T-helper 2 cell treated with Interferon-gamma antibody and Interleukin-4, amounts not matched to agents 100 ng/mL and 5 ng/mL, for 36 hours (primary cell): Measurements from ENCODE around the gene ZNF529. TPM values are rescaled to one million over a fixed set of nuclear protein-coding genes. Genes with fewer than 3 reads are reported as not detected.

Experiments
- intact Hi-C: fragments of 100-400 bp; cut with micrococcal nuclease; formaldehyde crosslinking; loops from one replicate; pipeline ENCODE4 v1.15.1; 2023
- total RNA-seq: library from RNA; stranded (reverse); gene quantifications from 2 replicates; pipeline ENCODE4 v1.2.3, GENCODE V29; 2022

ZNF529 gene
- total RNA-seq: 14.9 and 17.0 TPM in 2 replicates

DNA sequence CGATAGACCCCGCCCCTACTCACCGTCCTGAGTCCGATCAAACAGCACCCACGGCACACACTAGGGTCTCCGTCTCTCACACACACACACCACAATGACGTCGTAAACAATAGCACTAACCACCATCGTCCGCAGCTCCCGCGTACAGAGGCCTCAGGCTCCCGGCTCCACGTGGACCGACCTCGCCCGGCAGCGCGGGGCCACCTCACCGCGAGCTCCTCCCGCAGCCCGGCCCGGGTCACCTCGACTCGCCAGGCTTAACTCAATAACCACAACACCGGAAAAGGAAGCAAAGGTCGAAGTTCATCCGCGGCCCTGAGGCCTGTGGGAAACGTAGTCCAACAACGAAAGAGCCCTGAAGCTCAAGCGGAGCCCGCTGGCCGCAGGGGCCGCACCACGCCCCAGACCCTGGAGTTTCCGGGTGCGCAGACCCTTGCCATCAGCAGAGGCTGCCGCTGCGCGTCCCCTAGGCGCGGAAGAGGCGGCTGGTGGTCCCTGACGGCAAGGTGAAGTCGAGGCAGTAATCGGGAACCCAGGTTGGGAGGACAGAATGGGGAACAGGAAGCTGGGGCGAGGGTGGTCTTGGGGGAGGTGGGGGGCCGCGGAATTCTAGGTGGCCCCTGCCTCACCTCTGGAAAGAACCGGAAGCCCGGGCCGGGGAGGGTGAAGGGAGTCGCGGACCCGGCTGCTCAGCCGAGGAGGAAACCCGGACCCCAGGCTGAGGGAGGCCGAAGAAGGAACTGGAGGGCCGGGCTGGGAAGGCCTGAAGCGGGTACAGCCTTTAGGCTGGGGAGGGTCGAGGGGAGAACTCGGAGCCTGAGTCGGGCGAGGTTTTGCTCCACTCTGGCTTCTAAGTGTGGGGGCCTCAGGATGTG lies at the start of gene ZNF529:
Gene ZNF529, minus strand, starts transcription at position 273 of the 875 bp plus-strand sequence. CDS start 946 bp downstream, outside the sequence.
- intact Hi-C loops: loop anchor here (1.0 to 10.0 kb wide), 10 partner anchors 31 to 506 kb away; partner anchors contain the start of genes ZFP14, ZNF146, ZNF260 and ZNF345

GRCh38 chr19:36605877-36606478 lies 32.9 kb upstream of the ZNF529 start:
- intact Hi-C loops: loop anchor here (1.0 to 10.0 kb wide), 5 partner anchors 61 to 391 kb away; partner anchors contain the start of genes ZNF146, ZNF345, ZNF461 and ZNF565

- intact Hi-C loops: loop anchor here (1.0 to 10.0 kb wide), 5 partner anchors 62 to 390 kb away; partner anchors contain the start of genes ZNF146, ZNF345, ZNF461 and ZNF565
These were observed 32.2 kb upstream of the ZNF529 start, which contains the start of gene ZNF382 for GRCh38 chr19:36605101-36605876. Gene ZNF382, plus strand, starts transcription at chr19:36605313. Its CDS starts 4,602 bp downstream, at chr19:36609915.

- intact Hi-C loops: loop anchor here (1.0 to 10.0 kb wide), 9 partner anchors 31 to 390 kb away; partner anchors contain the start of genes ZNF146, ZNF260, ZNF345 and ZNF461
These were observed 31.6 kb upstream of the ZNF529 start for GRCh38 chr19:36604656-36605100.

- intact Hi-C loops: loop anchor here (5.0 to 10.0 kb wide), 3 partner anchors 85 to 388 kb away; partner anchors contain the start of genes ZNF146, ZNF565, ZNF567 and ZNF568
These were observed 29.6 kb upstream of the ZNF529 start for GRCh38 chr19:36602681-36603080.

- intact Hi-C loops: loop anchor here (10.0 kb wide), 1 partner anchor 364 kb away; the partner anchor contains the start of genes ZNF146 and ZNF565
These were observed 6.2 kb upstream of the ZNF529 start for GRCh38 chr19:36579255-36579654.

DNA sequence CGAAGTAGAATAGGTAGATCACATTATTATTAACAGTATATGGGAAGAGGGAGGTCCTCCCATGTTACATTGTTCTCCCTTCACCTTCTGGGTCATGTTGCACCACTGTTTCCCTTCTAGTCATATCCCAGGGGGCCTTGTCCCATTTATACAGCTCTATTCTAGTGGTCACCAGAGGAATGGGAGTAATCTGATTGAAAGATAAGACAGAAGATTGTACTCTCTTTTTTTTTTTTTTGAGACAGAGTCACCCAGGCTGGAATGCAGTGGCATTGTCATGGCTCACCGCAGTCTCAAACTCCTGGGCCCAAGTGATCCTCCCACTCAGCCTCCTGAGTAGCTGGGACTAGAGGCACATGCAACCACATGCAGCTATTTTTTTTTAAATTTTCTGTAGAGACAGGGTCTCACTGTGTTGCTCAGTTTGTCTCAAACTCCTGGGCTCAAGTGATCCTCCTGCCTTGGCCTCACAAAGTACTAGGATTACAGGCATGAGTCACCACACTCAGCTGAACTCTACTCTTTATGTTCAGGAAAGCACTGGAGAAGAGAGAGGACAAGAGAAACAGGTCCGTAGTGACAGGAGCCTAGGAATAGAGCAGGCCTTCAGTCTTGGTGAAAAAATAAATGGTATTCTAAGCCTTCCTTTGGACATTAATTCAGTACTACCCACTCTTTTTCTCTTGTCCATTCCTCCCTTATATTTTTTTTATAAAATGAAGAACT lies 4.3 kb upstream of the ZNF529 start:
- intact Hi-C loops: loop anchor here (10.0 kb wide), 1 partner anchor 363 kb away; the partner anchor contains the start of genes ZNF146 and ZNF565

GRCh38 chr19:36574741-36575140 lies 1.6 kb upstream of the ZNF529 start:
- intact Hi-C loops: loop anchor here (5.0 to 10.0 kb wide), 2 partner anchors 263 to 360 kb away; partner anchors contain the start of genes ZNF146, ZNF565 and ZNF790

DNA sequence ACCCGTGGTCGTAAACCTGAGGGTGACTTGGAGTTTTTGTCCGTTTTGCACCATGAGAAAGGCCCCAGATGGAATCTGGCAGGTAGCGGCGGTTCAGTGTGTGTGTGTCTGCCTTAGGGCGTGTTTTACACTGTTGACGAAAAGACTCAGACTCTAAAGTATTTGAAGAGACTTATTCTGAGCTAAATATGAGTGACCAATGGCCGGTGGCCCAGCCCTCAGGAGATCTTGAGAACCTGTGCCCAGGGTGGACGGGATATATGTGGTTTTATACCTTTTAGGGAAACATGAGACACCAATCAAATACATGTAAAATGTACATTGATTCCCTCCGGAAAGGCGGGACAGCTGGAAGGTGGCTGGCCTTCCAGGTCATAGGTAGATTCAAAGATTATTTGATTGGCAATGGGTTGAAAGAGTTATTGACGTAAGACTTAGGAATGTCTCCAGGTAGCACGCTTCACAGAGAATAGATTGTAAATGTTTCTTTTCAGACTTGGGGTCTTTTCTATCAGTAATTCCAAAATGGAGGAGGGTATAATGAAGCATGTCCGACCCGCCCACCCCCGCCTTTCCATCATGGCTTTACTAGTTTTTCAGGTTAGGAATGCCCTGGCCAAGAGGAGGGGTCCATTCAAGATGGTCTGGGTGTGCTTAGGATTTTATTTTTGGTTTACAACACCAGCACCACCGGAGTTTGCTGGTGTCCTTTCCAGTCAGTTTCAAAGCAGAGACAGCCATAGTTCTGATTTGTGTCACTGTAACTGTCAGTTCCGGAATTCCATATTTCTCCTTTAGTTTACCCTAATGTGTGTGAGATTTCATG lies 1.0 kb upstream of the ZNF529 start:
- intact Hi-C loops: loop anchor here (1.0 to 10.0 kb wide), 10 partner anchors 30 to 505 kb away; partner anchors contain the start of genes ZFP14, ZNF146, ZNF260 and ZNF345

- intact Hi-C loops: loop anchor here (1.0 to 10.0 kb wide), 10 partner anchors 32 to 506 kb away; partner anchors contain the start of genes ZFP14, ZNF146, ZNF260 and ZNF345
These were observed 486 bp downstream of the ZNF529 start for GRCh38 chr19:36572593-36573019.

DNA sequence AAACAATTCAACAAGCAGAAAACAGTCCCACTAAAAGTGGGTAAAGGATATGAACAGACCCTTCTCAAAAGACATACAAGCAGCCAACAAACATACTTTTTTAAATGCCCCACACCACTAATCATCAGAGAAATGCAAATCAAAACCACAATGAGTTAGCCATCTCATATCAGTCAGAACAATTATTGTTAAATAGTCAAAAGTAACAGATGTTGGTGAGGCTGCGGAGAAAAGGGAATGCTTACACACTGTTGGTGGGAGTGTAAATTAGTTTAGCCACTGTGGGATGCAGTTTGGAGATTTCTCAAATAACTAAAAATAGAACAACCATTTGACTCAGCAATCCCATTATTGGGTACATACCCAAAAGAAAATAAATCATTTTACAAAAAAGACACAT lies 8.7 kb downstream of the ZNF529 start:
- intact Hi-C loops: no loop called here

GRCh38 chr19:36547001-36547732 lies 25.9 kb downstream of the ZNF529 start:
- intact Hi-C loops: no loop called here

DNA sequence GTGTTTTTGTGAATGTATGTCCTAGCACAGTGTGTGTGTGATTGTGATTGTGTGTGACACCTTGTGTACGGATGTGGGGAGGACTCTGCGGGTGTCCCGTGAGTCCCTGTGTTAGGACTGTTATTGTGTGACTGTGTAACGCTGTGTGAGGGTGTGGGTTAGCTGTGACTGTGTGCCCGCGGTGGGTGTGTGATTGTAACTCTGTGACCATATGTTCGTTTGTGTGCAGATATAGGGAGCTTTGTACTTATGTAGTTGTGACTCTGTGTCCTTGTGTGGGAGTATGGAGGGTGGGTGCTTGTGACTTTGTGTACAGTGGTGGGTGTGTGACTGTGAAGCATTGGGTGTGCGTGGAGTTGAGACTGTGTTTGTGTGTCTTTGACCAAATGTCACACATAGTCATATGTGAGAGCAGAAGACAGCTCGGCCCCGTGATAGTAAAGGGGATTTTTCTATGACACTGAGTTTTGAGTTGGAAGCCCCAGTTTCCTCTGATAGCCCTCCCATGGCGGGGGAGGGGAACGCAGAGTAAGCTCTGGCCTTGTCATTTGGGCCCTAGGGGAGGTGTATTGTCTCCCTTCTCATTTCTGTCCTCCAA lies 44.1 kb downstream of the ZNF529 start:
- intact Hi-C loops: loop anchor here (1.0 to 5.0 kb wide), 13 partner anchors 40 to 842 kb away; partner anchors contain the start of genes ZFP14, ZNF345, ZNF383 and ZNF461

GRCh38 chr19:36528194-36528920 lies 44.7 kb downstream of the ZNF529 start, which contains the start of gene ZNF260:
Gene ZNF260, minus strand, starts transcription at chr19:36528271. Its CDS starts 13,033 bp downstream, at chr19:36515238.
- intact Hi-C loops: loop anchor here (1.0 to 5.0 kb wide), 13 partner anchors 39 to 842 kb away; partner anchors contain the start of genes ZFP14, ZNF345, ZNF383 and ZNF461

DNA sequence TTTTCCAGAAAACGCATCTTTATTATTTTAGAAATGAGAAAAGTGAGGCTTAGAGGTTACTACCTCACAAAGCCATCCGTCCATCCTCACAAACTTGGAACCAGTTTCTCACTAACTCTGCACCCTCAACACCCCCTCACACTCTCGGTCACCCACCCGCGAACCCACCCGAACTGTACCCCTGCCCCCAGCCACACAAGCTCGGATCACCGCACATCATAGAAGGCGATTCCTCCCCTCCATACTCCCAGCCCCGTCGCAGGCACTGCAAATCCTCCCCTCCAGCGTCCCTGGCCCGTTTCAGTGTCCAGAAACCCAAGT lies 45.3 kb downstream of the ZNF529 start:
- intact Hi-C loops: loop anchor here (1.0 to 5.0 kb wide), 13 partner anchors 39 to 843 kb away; partner anchors contain the start of genes ZFP14, ZNF345, ZNF383 and ZNF461

DNA sequence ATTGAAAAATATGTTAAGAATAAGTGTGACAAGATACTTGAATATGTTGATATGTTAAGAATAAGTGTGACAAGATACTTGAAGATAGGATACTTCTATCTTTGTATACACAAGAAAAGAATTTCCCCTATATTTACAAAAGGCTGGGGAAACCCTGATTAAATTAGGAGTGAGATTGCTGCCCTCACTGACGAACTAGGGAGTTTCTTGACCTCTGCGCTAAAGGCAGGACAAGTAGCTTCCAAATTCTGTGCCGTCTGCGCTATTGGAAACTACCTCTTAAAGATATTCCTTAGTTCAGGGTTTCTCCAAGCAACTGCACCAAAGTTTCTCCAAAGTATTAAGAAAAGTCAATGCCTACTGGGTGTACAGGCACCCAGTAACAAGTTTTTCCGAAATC lies 45.8 kb downstream of the ZNF529 start:
- intact Hi-C loops: loop anchor here (5.0 kb wide), 1 partner anchor 690 kb away; the partner anchor contains the start of gene ZNF383
